Activated CD4-positive, alpha-beta T cell treated with anti-CD3 and anti-CD28 coated beads for 36 hours (primary cell): ENCODE measurements around the gene PALM3. TPM values are rescaled to one million over a fixed set of nuclear protein-coding genes. Genes with fewer than 3 reads are reported as not detected.

ENCODE experiments used
- ATAC-seq: fragments of 200-7000 bp; cut with Tn5 transposase; one replicate; pipeline ENCODE4 v1.10.0; 2021; ENCODE audit warnings: mild to moderate bottlenecking, moderate library complexity
- CTCF ChIA-PET: fragments of 350-600 bp; sonication (Branson Sonifier 250); formaldehyde crosslinking; loops from one replicate; lab custom pipeline; 2021; ENCODE audit warnings: antibody characterized with exemption; lab: Charles Lee
- POLR2A ChIA-PET: fragments of 350-600 bp; sonication (Branson Sonifier 250); formaldehyde crosslinking; loops from one replicate; lab custom pipeline; 2021; ENCODE audit warnings: antibody characterized with exemption, inconsistent platforms; lab: Charles Lee
- DNase-seq: peaks from one replicate; pipeline ENCODE4 v3.0.0-alpha.2; 2020
- H3K27ac Mint-ChIP-seq: one replicate; pipeline ENCODE4 v1.8.0; 2021; ENCODE audit warnings: mixed read lengths
- H3K27me3 Mint-ChIP-seq: one replicate; pipeline ENCODE4 v1.8.0; 2021; ENCODE audit warnings: mixed read lengths
- H3K36me3 Mint-ChIP-seq: one replicate; pipeline ENCODE4 v1.8.0; 2021; ENCODE audit warnings: low read depth, mixed read lengths
- H3K4me1 Mint-ChIP-seq: one replicate; pipeline ENCODE4 v1.8.0; 2021; ENCODE audit warnings: mixed read lengths
- H3K4me3 Mint-ChIP-seq: one replicate; pipeline ENCODE4 v1.8.0; 2021; ENCODE audit warnings: mild to moderate bottlenecking, moderate library complexity, mixed read lengths
- H3K9me3 Mint-ChIP-seq: one replicate; pipeline ENCODE4 v1.8.0; 2021; ENCODE audit warnings: low read depth, mixed read lengths
- intact Hi-C, 2 experiments: fragments of 100-400 bp; cut with DNase I in 1 of 2; cut with micrococcal nuclease in 1 of 2; formaldehyde crosslinking; loops; one replicate each; pipeline versions ENCODE4 v1.14.2 to v1.15.1; 2022 to 2024; cut with DNase I, micrococcal nuclease
- total RNA-seq, 2 experiments: library from RNA; stranded (reverse); gene quantifications; one replicate each; pipeline ENCODE4 v1.2.3, GENCODE V29; 2021

Gene PALM3, protein sequence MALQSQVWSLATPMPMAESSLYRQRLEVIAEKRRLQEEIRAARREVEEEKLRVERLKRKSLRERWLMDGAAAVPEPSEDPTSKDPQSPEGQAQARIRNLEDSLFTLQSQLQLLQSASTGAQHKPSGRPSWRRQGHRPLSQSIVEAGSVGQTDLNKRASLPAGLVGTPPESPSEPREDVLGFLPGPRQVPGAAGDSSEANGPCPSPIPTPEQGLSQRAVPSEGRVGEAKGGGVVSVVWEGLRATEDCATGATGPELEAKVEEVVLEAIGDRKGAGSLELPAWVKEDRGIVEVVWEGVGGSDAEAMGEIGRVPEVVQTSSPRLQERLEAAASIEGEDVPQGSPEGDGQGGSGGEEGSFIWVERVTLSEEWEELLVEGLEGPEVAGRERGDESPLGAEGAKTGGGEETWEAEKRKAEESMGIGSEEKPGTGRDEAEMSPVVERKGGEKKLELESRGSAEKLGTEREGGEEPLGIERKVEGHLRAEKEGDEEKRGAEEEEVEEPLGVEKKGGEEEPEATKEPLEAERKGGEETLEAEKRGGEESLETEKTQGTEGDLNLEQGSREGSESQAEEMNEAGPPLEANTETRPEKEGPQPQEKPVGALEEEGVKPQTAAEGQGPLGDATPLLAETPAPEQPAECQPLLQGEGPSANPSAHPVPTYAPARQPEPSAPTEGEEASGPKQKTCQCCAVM
- total RNA-seq, result under 1 TPM in 1 of 2 experiments, not detected in 1; 0.16 TPM

DNA sequence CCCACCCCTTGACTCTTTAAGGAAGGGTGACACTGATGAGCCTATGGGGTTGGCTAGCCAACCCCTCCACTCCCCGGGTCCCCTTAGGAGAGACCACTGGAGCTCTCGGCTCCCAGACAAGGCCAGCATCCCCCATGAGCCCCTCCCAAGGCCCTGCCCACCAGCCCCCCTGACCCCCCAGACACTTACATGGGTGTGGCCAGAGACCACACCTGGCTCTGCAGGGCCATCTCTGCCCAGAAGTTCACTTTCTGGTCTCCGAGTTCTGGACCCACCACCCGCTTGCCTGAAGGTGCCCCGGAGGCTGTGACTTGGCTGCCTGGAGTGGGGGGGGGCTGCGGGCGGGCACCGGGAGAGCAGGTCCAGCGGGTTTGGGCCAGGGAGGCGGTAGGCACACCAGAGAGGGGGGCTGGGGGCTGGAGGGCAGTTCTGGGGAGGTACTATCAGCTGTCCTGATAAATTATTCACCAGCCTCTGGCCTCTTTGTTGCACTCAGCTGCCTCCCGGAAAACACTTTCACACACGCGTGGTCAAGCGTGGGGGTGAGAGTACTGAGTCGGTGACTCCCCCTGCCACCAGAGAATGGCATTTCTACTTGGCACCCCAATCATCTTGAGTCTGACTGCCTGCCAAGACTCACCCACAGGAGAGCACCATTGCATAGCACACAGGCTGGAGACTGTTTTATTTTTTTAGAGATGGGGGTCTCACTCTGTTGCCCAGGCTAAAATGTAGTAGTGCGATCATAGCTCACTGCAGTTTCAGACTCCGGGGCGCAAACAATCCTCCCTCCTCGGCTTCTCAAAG is at the start of gene PALM3:
PALM3 (minus strand) TSS at position 326 of the 807 bp plus-strand sequence; CDS start at position 230, 96 bp downstream.
- CTCF ChIA-PET, result interaction anchor here (0.7 to 4.8 kb wide), 4 partner anchors 9 to 155 kb away, joined by 3 to 49 read pairs (median 19); partner anchors contain the start of gene MISP3
- POLR2A ChIA-PET, result no interaction called here
- H3K9me3 Mint-ChIP-seq, result no peaks in the 10 kb centered on the region
- DNase-seq, result no peak
- ATAC-seq, result no peak
- H3K36me3 Mint-ChIP-seq, result no peaks in the 10 kb centered on the region
- H3K4me3 Mint-ChIP-seq, result no peak within 1 kb of the TSS
- no peak within 1 kb of the TSS for H3K27ac Mint-ChIP-seq
- peaks cover 28% of the 10 kb centered on the region for H3K27me3 Mint-ChIP-seq
- H3K4me1 Mint-ChIP-seq, result peaks cover 16% of the 10 kb centered on the region
- intact Hi-C loops, result no loop called here

- Mint-ChIP-seq H3K27ac (no peak overlapping the region), H3K36me3 (no peaks in the 10 kb centered on the region), H3K27me3 (no peaks in the 10 kb centered on the region), H3K9me3 (no peaks in the 10 kb centered on the region), H3K4me1 (peaks cover 41% of the 10 kb centered on the region), H3K4me3 (no peak overlapping the region)
- no peak for ATAC-seq
- intact Hi-C loops, result no loop called here
- CTCF ChIA-PET, result interaction anchor here (0.6 to 2.2 kb wide), 2 partner anchors 239 to 541 kb away, joined by 3 to 5 read pairs; no protein-coding TSS in a partner anchor
- no peak for DNase-seq
- POLR2A ChIA-PET, result no interaction called here
These were observed 49.6 kb upstream of the PALM3 start for GRCh38 chr19:14111486-14111885.

DNA sequence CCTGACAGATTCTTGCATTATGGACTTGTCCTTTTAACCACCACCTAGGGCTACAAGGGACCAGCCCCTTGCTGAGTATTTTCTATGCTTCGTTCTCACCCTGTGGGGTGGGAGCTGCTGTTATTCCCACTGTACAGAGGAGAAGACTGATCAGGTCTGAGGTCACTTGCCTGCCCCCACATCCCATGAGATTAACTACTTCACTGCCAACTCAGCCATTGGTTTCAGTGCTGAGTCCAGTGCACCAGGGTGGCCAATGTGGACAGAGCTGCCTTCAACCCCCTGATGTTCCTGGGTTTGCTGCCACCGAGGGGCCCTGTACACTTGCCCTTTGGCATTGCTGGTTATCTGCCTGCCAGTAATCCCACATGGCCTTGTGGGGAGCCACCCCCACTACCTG is 48.8 kb upstream of the PALM3 start:
- POLR2A ChIA-PET, result no interaction called here
- CTCF ChIA-PET, result interaction anchor here (0.6 to 2.2 kb wide), 3 partner anchors 26 to 540 kb away, joined by 3 to 5 read pairs (median 3); partner anchors contain the start of gene ASF1B
- ATAC-seq, result no peak
- intact Hi-C loops, result no loop called here
- Mint-ChIP-seq H3K4me1 (peaks cover 33% of the 10 kb centered on the region), H3K9me3 (no peaks in the 10 kb centered on the region), H3K27ac (no peak overlapping the region), H3K4me3 (no peak overlapping the region), H3K36me3 (peaks cover 4% of the 10 kb centered on the region), H3K27me3 (no peaks in the 10 kb centered on the region)
- DNase-seq, result no peak

- H3K27ac Mint-ChIP-seq, result no peak overlapping the region
- ChIA-PET CTCF (interaction anchor here (0.6 to 1.8 kb wide), 3 partner anchors 14 to 366 kb away, joined by 3 to 4 read pairs (median 3); no protein-coding TSS in a partner anchor), POLR2A (no interaction called here)
- no peaks in the 10 kb centered on the region for H3K27me3 Mint-ChIP-seq
- peaks cover 6% of the 10 kb centered on the region for H3K36me3 Mint-ChIP-seq
- no peak overlapping the region for H3K4me3 Mint-ChIP-seq
- peaks cover 13% of the 10 kb centered on the region for H3K4me1 Mint-ChIP-seq
- intact Hi-C loops, result no loop called here
- ATAC-seq (no peak), DNase-seq (no peak)
- H3K9me3 Mint-ChIP-seq, result no peaks in the 10 kb centered on the region
These were observed 45.9 kb upstream of the PALM3 start for GRCh38 chr19:14107581-14108461.

GRCh38 chr19:14106840-14107239 is 45.0 kb upstream of the PALM3 start:
- intact Hi-C loops, result no loop called here
- CTCF ChIA-PET, result no interaction called here
- Mint-ChIP-seq H3K36me3 (peaks cover 8% of the 10 kb centered on the region), H3K27me3 (no peaks in the 10 kb centered on the region), H3K4me1 (peaks cover 3% of the 10 kb centered on the region), H3K27ac (no peak overlapping the region), H3K4me3 (no peak overlapping the region), H3K9me3 (no peaks in the 10 kb centered on the region)
- DNase-seq (no peak), ATAC-seq (no peak)
- POLR2A ChIA-PET, result no interaction called here

DNA sequence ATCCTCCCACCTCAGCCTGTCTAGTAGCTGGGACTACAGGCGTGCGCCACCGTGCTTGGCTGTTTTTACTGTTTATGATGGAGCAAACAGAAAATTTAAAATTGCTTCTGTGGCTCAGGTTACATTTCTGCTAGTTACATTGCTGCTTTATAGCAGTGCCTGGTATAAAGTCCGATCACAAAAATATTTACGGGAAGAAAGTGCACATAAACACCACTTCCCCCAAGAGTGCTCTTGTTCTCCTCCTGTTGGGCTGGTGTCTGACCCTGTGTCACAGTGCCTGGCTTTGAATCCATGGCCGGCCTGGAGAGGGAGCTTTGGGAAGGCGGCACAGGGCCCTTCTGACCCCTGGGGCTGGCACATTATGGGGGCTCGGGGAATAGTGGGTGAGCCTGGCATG is 43.8 kb upstream of the PALM3 start:
- Mint-ChIP-seq H3K27ac (no peak overlapping the region), H3K4me1 (no peaks in the 10 kb centered on the region), H3K36me3 (peaks cover 9% of the 10 kb centered on the region), H3K27me3 (no peaks in the 10 kb centered on the region), H3K4me3 (no peak overlapping the region), H3K9me3 (no peaks in the 10 kb centered on the region)
- POLR2A ChIA-PET, result no interaction called here
- ATAC-seq (no peak), DNase-seq (no peak)
- intact Hi-C loops, result no loop called here
- CTCF ChIA-PET, result interaction anchor here (0.5 to 1.0 kb wide), 2 partner anchors 9 to 246 kb away, joined by 3 to 6 read pairs; no protein-coding TSS in a partner anchor

- Mint-ChIP-seq H3K27me3 (no peaks in the 10 kb centered on the region), H3K4me1 (no peaks in the 10 kb centered on the region), H3K27ac (no peak overlapping the region), H3K9me3 (no peaks in the 10 kb centered on the region), H3K36me3 (peaks cover 12% of the 10 kb centered on the region), H3K4me3 (no peak overlapping the region)
- ATAC-seq (peak; percentile 47), DNase-seq (no peak)
- ChIA-PET CTCF (interaction anchor here (0.7 to 1.1 kb wide), 2 partner anchors 12 to 43 kb away, joined by 3 to 5 read pairs; no protein-coding TSS in a partner anchor), POLR2A (no interaction called here)
- intact Hi-C loops, result no loop called here
These were observed 41.4 kb upstream of the PALM3 start for GRCh38 chr19:14103310-14103709.

DNA sequence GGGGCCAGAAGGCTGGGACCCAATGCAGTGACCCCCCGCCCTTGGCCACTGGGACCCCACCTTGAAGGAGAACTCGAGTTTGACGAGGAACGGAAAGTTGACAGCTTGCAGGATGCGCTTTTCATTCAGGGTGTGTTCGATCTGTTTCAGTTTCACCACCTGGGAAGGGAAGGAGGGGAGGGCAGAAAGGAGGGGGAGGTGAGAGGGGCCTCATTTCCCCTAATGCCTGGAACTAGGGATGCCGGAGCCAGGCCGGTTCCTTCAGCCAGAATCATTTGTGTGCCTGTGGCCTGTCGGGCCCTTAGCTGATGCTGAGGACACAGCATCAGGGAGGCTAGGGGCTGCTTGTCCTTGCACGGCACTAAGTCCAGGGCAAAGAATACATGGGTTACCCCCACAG is 40.9 kb upstream of the PALM3 start:
- Mint-ChIP-seq H3K9me3 (no peaks in the 10 kb centered on the region), H3K27ac (no peak overlapping the region), H3K27me3 (no peaks in the 10 kb centered on the region), H3K4me3 (no peak overlapping the region), H3K4me1 (no peaks in the 10 kb centered on the region), H3K36me3 (peaks cover 12% of the 10 kb centered on the region)
- DNase-seq (no peak), ATAC-seq (no peak)
- ChIA-PET POLR2A (no interaction called here), CTCF (interaction anchor here (0.7 to 1.9 kb wide), 4 partner anchors 11 to 43 kb away, joined by 3 to 5 read pairs (median 4); no protein-coding TSS in a partner anchor)
- intact Hi-C loops, result no loop called here

GRCh38 chr19:14102102-14102696 is 40.3 kb upstream of the PALM3 start:
- H3K27me3 Mint-ChIP-seq, result no peaks in the 10 kb centered on the region
- CTCF ChIA-PET, result interaction anchor here (0.8 to 1.9 kb wide), 2 partner anchors 11 to 14 kb away, joined by 3 to 5 read pairs; no protein-coding TSS in a partner anchor
- DNase-seq (no peak), ATAC-seq (no peak)
- POLR2A ChIA-PET, result no interaction called here
- H3K4me3 Mint-ChIP-seq, result no peak overlapping the region
- no peak overlapping the region for H3K27ac Mint-ChIP-seq
- no peaks in the 10 kb centered on the region for H3K9me3 Mint-ChIP-seq
- peaks cover 12% of the 10 kb centered on the region for H3K36me3 Mint-ChIP-seq
- no peaks in the 10 kb centered on the region for H3K4me1 Mint-ChIP-seq
- intact Hi-C loops, result no loop called here

- H3K4me1 Mint-ChIP-seq, result no peaks in the 10 kb centered on the region
- peaks cover 15% of the 10 kb centered on the region for H3K36me3 Mint-ChIP-seq
- ChIA-PET CTCF (interaction anchor here (0.6 to 1.9 kb wide), 2 partner anchors 15 to 24 kb away, joined by 3 to 5 read pairs; no protein-coding TSS in a partner anchor), POLR2A (no interaction called here)
- H3K27ac Mint-ChIP-seq, result no peak overlapping the region
- intact Hi-C loops, result no loop called here
- no peak for ATAC-seq
- no peak for DNase-seq
- H3K27me3 Mint-ChIP-seq, result no peaks in the 10 kb centered on the region
- H3K9me3 Mint-ChIP-seq, result no peaks in the 10 kb centered on the region
- no peak overlapping the region for H3K4me3 Mint-ChIP-seq
These were observed 39.2 kb upstream of the PALM3 start for GRCh38 chr19:14101003-14101545.
